HG02759 (cell line): ENCODE data around the gene MAGIX.

Experiments used
- ATAC-seq: cut with Tn5 transposase; IDR thresholded peaks from one replicate; pipeline ENCODE4 v1.9.1; 2021; ENCODE audit warnings: mild to moderate bottlenecking, moderate library complexity; ENCODE audit not compliant: unreplicated experiment

Gene MAGIX

GRCh38 chrX:49179358-49179757 is 16.8 kb downstream of the MAGIX start:
- ATAC-seq, result no peak

DNA sequence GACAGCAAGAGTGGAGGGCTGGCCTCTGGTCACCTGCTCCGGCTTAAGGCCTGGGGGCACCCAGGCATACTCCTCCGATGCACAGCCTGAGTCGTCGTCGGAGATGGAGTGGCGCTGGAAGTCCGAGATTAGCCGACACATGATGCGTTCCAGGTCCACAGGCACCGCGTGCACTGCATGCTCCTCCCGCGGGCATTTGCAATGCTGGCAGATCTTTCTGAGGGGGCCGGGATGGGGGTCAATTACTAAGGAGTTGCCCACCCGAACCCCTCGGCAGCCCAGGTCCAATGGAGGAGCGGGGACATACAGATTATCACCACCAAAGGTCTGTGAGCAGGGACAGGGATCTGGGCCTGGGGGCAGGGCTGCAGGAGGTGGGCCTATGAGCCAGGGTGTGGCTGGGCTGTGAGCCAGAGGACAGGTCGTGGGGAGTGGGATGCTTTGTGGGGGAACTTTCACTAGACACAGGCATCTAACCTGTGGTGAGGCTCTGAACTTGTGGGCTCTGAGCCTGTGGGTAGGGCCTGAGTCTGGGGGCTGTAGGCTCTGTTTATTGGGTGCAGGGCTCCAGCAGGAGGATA is 21.2 kb downstream of the MAGIX start:
- ATAC-seq, result no peak

- peak; percentile 38 for ATAC-seq
Observed at GRCh38 chrX:49184294-49185281, 22.0 kb downstream of the MAGIX start.

- peak; percentile 33 for ATAC-seq
Observed at GRCh38 chrX:49186125-49187027, 23.8 kb downstream of the MAGIX start, which contains the start of gene PRICKLE3. Gene PRICKLE3, minus strand, starts transcription at chrX:49186373. Its CDS starts 76 bp downstream, at chrX:49186297.

DNA sequence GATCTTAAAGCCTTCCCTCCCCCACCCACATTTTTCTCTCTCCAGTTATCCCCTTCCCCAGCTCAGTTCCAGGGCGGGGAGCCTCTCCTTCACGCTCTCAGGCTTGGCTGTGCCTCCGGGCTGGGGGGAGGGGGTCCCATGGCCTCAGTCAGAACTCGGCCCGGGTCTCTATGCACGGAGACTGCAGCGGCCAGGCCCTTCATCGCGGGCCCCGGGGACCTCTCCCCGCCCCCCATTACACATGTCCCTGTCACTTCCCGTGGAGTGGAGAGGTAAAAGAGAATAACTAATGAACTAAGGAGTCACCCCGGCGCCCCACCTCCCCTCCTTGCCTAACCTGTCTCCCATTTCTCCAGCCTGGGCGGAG is 24.5 kb downstream of the MAGIX start:
- no peak for ATAC-seq

DNA sequence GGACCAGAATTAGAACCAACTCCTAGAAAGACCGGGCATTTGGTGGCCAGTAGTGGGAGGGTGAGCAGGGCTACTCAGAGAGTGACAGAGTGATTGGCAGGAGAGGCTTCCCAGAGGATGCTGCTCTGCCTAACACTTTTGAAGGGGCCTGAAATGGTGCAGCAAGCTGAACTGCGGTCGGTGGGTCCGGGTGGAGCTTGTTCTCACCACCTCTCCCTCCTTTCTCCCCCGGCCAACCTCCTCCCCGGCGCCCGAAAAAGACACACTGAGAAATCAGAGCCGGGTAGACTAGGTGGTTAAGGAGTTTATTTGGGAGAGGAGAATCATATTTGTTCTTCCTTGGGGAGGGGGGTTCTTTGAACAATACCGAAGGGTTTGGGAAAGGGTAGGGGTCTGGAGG is 25.0 kb downstream of the MAGIX start:
- no peak for ATAC-seq

- no peak for ATAC-seq
Observed at GRCh38 chrX:49188468-49189076, 26.0 kb downstream of the MAGIX start.

DNA sequence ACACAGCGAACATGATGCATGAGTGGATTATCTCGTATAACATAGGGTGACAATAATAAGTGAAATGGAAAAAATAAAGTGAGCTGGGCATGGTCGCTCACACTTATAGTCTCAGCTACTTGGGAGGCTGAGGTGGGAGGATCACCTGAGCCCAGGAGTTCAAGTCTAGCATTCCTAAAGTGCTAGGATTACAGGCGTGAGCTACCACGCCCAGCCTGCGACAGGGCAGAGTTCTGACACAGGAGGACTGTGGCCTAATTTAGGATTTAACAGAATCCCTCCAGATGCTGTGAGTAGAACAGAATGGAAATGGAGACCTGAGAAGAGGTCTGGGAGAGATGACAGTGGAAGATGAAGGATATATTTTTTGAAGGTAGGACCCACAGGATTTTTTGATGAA is 27.0 kb downstream of the MAGIX start:
- no peak for ATAC-seq

DNA sequence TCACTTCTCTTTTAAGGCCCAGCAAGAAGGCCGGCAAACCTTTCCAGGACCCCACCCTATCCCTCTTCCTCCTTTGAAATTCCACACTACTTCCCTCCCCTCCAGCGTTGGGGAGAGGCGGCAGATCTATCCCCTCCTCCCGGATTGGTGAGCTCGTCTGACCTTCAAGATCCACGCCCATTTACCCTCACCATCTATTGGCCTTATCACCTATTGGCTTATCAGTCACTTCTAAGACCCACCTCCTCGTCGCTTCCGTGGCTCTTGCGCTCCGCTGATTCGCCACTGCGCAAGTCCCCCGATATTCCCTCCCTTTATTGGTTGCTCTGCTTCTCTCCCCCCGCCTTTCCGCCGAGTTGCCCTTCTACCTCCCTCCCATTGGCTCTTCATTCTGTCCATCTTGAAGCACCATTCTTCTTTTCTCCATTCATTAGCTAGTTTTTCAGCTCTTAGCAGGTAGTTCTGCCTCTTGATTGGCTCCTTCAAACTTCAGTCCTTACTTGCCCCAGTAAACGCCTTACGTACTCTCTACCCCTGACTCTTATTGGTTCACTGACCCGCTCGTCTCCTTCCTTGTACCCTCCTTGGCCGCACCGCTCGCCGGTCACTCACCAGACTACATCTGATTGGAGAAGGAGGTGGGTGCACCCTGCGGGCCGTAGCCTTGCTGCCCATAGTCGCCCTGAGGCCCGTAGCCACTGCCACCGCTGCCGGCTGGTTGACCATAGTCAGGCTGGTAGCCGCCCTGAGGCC is 28.4 kb downstream of the MAGIX start:
- ATAC-seq, result peak; percentile 87

GRCh38 chrX:49191574-49192011 is 29.0 kb downstream of the MAGIX start:
- peak; percentile 5 for ATAC-seq

GRCh38 chrX:49192722-49193328 is 30.3 kb downstream of the MAGIX start:
- no peak for ATAC-seq

- ATAC-seq, result no peak
Observed at GRCh38 chrX:49193542-49193964, 31.0 kb downstream of the MAGIX start.

DNA sequence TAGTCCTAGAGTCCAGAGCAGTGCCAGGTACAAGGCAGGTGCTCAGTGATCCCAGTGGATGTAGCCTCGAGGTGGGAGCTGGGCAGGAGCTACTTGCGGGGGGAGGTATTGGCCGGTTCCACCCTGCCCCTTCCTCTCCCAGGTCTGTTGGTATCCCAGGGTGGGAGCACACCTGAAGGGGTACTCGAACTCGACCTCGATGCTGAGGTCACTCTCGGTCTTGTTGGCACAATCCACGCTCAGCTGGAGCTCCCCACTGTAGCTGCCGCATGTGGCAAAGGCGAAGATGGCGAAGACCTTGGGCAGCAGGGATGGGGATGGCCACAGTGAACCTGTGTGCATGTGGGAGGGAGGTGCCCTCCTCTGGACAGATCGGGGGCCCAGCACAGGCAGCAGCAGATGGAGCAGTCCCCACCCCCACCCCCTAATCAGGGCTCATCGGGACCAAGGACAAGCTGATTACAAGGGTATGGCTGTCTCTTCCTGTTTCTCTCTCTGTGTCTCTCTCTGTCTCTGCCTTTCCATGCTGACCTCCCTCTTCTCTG is 35.1 kb downstream of the MAGIX start:
- ATAC-seq, result no peak

DNA sequence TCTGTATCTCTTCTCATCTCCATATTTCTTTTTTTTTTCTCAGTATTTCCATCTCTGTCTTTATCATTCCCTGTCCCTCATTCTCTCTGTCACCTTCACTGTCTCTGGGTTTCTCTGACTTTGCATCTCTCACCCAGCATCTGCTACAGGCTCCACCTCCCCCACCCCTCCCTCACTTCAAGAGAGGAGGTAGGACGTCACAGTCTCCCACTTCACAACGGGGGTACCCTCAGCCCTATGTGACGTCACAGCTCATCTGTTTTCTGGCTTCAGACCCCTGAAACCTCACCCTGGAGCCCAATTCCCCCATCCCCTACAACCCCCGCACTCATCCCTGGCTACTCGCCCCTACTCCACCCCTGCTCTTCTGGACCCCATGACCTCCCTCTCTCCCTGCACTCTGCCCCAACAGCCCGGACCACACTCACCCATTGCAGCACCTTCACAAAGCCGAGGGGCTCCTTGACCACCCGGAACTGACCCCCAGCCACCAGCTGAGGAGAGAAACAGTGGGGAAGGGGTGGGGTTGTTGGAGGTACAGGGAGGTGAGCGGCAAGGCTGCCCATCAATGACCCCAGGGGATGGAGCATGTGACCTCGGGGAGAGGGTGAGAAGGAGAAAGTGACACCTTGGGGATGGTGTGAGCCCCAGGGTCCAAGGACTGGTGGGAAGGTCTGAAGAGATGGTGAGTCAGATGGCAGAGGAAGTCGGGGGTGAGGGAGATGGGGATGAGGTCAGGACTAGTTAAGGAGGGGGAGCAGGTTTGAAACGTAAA is 36.2 kb downstream of the MAGIX start:
- no peak for ATAC-seq

- ATAC-seq, result no peak
Observed at GRCh38 chrX:49199315-49199595, 36.7 kb downstream of the MAGIX start.

DNA sequence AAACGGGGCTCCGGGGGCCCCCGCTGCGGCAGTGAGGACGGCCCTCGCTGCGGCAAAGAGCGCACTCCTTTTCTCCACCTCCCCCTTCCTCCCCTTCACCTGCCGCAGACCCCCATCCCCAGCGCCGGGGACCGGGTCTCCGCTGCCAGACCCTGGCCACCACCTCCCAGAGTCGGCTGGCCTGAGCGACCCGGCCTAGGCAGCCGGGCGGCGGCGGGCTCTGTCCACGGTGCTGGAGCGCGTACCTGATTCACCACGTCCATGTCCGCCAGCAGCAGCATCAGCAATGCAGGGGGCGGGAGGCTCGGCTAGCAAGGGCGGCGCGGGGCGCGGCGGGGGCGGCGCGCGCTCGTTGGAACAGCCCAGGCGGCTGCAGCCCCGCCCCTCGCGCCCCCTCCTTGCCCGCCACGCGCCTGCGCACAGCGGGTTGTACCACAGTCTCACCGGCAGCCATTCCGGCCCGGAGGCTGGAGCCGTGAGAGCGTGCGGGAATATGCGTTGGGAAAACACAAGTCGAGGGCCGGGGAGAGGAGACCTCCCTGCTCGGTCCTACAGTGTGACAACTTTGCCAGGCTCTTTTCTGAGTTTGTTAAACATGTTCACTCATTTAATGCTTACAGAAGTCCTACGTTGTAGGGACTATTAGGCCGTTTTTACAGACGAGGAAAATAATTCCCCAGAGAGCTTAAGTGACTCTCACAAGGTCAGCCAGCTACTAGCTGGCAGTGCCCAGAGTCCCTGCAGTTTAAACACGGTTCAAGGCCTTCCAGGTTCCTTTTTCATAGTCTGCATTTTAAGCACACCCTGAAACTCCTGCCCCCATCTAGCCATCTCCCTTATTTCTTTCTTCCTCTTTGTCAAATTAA is 37.6 kb downstream of the MAGIX start, which contains the start of gene SYP:
Gene SYP, minus strand, starts transcription at position 288 of the 866 bp plus-strand sequence. Its CDS starts 7 bp downstream, at position 281.
- ATAC-seq, result peak; percentile 98

DNA sequence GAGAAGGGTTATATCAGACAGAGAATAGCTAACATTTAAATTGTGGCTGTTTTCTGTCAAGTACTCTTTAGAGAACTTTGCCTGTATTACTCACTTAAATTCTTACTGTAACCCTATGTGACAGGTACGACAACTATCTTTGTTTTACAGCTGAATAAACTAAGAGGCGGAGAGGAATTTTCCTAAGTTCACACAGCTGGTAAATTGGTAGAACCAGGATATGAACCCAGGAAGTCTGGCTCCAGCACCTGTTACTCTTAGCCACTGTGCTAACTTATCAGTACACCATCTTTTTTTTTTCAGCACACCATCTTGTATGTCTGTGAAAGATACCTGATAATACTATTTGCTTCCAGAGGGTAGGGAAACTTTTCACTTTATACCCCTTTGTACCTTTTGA is 39.5 kb downstream of the MAGIX start:
- no peak for ATAC-seq

- no peak for ATAC-seq
Observed at GRCh38 chrX:49203536-49203935, 41.0 kb downstream of the MAGIX start.
